ENCODE data around the gene AOPEP.

The AOPEP gene

DNA sequence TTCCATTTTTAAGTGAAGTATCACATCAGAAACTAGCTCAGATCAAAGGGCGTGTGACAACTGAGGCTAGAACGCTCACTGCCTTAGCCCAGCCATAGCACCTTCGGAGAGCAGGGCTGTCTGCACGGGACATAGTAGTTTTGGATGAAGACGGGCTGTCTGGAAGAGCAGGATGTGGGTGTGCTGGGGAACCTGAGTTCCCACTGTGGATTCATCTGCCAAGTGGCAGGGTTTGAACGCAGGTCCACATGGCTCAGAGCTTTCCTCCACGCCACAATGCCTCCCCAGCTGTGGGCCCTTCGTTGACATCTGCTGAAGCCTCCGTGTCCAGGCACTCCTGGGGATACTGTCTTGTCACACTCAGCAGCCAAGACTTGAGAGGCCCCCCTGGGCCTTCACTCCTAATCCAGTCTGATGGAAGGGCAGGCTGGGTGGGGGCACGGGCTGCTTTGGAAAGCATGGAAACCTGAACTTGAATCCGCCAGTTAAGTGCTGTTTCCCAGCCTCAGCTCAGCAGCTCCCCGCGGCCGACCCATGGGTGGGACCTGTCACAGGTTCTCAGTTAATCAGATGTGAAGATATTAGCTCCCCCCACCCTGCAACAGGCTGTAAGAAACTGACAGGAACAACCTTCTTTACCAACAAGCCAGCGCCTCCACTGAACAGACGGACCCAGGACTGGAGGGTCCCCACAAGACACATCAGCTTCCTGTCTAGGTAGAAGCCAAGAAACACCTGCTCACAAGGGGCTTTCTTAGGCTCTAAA is 362.9 kb downstream of the AOPEP start:
- no peak overlapping the region for H3K4me3 ChIP-seq (ENCODE audit: low read depth, low read length)
- TF ChIP-seq, protein P1, sequence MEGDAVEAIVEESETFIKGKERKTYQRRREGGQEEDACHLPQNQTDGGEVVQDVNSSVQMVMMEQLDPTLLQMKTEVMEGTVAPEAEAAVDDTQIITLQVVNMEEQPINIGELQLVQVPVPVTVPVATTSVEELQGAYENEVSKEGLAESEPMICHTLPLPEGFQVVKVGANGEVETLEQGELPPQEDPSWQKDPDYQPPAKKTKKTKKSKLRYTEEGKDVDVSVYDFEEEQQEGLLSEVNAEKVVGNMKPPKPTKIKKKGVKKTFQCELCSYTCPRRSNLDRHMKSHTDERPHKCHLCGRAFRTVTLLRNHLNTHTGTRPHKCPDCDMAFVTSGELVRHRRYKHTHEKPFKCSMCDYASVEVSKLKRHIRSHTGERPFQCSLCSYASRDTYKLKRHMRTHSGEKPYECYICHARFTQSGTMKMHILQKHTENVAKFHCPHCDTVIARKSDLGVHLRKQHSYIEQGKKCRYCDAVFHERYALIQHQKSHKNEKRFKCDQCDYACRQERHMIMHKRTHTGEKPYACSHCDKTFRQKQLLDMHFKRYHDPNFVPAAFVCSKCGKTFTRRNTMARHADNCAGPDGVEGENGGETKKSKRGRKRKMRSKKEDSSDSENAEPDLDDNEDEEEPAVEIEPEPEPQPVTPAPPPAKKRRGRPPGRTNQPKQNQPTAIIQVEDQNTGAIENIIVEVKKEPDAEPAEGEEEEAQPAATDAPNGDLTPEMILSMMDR (IDR thresholded peaks at IDR 0.05; ENCODE audit: low read depth, low read length), result no peak

DNA sequence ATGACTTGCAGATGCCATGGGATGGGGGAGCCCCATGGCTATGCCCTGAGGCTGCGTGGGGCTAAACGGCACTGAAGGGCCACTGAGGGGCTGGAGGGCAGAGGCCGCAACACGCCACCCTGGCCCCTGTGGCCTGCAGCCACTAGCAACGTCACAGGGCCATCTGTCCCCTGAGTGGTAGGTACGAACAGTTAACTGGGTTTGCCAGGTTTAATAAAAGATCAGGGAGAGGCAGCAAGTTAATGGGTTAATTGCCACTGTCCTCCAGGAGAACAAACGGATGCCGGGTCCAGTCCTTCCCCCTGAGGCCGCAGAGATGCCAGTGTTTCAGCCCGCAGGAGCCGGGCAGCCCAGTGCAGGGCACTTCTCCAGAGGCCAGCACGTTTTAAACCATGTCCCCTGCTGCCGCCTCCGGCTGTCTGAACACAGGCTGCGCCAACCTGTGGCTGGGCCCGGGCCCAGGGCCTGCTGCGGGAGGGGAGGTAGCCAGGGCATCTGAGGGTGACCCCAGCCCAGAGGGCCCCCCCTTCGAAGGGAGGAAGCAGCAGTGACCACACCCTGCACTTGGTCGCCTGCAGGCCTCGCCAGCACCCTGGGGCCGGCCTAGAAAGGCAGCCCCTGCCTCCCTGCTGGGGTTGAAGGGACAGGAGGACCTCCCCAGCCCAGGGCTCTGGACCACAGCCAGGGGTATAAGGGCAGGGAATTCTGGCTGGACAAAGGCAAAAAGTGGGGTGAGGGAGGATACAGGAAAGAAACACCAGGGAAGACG is 363.7 kb downstream of the AOPEP start:
- H3K4me3 ChIP-seq (ENCODE audit: low read depth, low read length), result no peak overlapping the region
- TF ChIP-seq, protein P1 (IDR thresholded peaks at IDR 0.05; ENCODE audit: low read depth, low read length), result no peak

- H3K4me3 ChIP-seq (ENCODE audit: low read depth, low read length), result no peak overlapping the region
- TF ChIP-seq, protein P1 (IDR thresholded peaks at IDR 0.05; ENCODE audit: low read depth, low read length), result no peak
Observed at GRCh38 chr9:95090871-95091577, 364.5 kb downstream of the AOPEP start.

DNA sequence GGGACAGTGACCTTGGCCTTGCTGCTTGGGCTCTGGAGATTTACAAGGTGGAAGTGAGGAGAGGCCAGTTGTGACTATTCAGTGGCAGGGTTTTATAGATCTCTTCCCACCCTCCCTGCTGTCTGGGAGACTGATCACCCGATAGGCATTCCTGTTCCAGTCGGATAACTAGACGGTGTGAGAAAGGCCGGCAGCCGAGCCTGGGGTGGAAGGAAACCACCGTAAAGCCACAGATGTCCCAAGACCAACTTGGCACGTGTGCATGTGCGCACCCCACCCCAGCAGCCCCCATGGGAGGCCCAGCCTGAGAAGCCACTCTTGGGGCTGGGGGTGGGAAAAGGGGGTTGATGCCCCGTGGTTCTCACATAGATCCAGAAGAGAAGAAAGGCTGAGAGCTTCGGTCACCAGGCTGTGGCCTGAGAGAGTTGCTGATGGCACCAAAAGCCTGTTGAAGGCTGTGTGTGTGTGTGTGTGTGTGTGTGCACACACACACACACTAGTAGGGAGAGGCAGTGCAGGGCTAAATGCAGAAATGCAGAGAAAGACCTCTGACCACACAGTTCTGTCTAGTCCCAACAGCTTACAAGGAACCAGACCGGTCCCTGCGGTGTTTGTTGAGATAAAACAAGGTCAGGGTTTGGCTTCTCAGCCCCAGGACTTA is 365.2 kb downstream of the AOPEP start:
- H3K4me3 ChIP-seq (ENCODE audit: low read depth, low read length), result no peak overlapping the region
- TF ChIP-seq, protein P1 (IDR thresholded peaks at IDR 0.05; ENCODE audit: low read depth, low read length), result no peak

DNA sequence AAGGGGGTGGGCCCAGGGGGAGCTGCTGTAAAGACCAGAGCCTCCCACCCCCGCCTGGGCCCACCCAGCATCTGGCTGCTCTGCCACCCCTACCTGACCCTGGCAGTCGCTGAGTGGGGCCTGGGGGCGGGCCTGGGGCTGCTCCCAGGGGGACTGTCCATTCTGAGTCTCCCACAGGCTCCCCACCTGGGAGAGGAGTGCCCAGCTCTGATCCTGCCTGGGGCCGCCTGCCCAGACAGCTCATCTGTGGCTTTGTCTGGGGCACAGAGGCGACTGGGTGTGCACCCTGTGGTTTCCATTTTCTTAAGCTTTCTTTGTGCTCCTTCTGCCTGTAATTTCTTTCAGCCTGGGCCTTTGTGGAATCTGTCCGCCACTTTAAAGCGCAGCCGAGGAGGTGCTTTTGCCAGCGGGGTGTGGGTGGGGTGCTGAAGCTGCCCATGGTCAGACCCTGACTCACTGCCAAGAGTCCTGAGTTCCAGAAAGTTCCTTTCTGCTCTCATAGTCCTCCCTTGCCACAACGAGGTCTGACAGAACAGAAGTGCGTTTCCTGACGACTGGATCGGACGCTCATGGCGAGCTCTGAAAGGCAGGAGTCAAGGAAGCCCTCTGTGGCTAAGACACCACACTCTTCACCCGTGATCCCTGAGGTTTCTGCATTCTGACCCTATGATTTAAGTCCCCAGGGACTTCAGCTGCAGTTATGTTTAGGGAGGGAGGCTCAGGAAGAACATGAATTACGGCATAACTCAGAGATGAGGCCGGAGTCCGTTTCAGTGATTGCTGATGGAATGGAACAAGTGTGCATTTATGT is 366.0 kb downstream of the AOPEP start:
- TF ChIP-seq, protein P1 (IDR thresholded peaks at IDR 0.05; ENCODE audit: low read depth, low read length), result no peak
- no peak overlapping the region for H3K4me3 ChIP-seq (ENCODE audit: low read depth, low read length)

- TF ChIP-seq, protein P1 (IDR thresholded peaks at IDR 0.05; ENCODE audit: low read depth, low read length), result no peak
- H3K4me3 ChIP-seq (ENCODE audit: low read depth, low read length), result no peak overlapping the region
Observed at GRCh38 chr9:95093586-95093985, 367.1 kb downstream of the AOPEP start.

All from WI38 (cell line).